Kidney epithelial cell (primary cell): ENCODE data around the gene SCP2. TPM values are rescaled to one million over a fixed set of nuclear protein-coding genes. Genes with fewer than 3 reads are reported as not detected.

ENCODE experiments used
- DNase-seq: peaks from one replicate; pipeline ENCODE4 v3.0.0-alpha.2; 2010; ENCODE audit warnings: low read depth
- H3K27me3 ChIP-seq: 2 replicates; pipeline ENCODE4 v1.6.0; 2011; ENCODE audit warnings: low read length; ENCODE audit not compliant: control insufficient read depth, insufficient read depth
- H3K36me3 ChIP-seq: 2 replicates; pipeline ENCODE4 v1.5.1; 2011; ENCODE audit warnings: low read length; ENCODE audit not compliant: control insufficient read depth, insufficient read depth
- H3K4me3 ChIP-seq: 2 replicates; pipeline ENCODE4 v1.5.1; 2011; ENCODE audit warnings: low read depth, mild to moderate bottlenecking, control low read depth, low read length
- total RNA-seq: library from RNA; depleted of rRNA; stranded (reverse); fragments of >200 nt; gene quantifications from 2 replicates; pipeline ENCODE4 v1.2.3, GENCODE V29; 2015
- TF ChIP-seq, protein P1 (sequence below): IDR thresholded peaks from 2 replicates; pipeline ENCODE4 v1.5.1; 2011; ENCODE audit warnings: mild to moderate bottlenecking, moderate library complexity, low read length, control low read depth, inconsistent platforms; ENCODE audit not compliant: insufficient read depth, poor library complexity, severe bottlenecking

The SCP2 gene
- total RNA-seq, 1 donor from 2014 or later = 63.8 TPM

- no peak for DNase-seq
- TF ChIP-seq, protein P1, sequence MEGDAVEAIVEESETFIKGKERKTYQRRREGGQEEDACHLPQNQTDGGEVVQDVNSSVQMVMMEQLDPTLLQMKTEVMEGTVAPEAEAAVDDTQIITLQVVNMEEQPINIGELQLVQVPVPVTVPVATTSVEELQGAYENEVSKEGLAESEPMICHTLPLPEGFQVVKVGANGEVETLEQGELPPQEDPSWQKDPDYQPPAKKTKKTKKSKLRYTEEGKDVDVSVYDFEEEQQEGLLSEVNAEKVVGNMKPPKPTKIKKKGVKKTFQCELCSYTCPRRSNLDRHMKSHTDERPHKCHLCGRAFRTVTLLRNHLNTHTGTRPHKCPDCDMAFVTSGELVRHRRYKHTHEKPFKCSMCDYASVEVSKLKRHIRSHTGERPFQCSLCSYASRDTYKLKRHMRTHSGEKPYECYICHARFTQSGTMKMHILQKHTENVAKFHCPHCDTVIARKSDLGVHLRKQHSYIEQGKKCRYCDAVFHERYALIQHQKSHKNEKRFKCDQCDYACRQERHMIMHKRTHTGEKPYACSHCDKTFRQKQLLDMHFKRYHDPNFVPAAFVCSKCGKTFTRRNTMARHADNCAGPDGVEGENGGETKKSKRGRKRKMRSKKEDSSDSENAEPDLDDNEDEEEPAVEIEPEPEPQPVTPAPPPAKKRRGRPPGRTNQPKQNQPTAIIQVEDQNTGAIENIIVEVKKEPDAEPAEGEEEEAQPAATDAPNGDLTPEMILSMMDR = no peak
- H3K4me3 ChIP-seq = no peak overlapping the region
- peaks cover 1% of the 10 kb centered on the region for H3K36me3 ChIP-seq
- H3K27me3 ChIP-seq = no peaks in the 10 kb centered on the region
Measured at GRCh38 chr1:52917581-52917980, 9.5 kb upstream of the SCP2 start.

DNA sequence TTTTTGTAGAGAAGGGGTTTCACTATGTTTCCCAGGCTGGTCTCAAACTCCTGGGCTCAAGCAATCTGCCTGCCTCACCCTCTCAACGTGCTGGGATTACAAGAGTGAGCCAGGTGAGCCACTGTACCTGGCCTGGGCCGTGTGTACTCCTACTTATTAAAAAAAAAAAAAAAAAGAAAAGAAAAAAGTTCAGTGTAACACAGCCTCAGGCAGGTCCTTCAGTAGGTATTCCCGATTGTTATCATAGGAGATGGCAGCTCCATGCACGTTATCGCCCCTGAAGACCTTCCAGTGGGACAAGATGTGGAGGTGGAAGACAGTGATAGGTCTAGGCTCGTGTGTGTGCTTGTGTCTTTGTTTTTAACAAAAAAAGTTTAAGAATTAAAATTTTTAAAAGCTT, 8.9 kb upstream of the SCP2 start:
- TF ChIP-seq, protein P1 = no peak
- peaks cover 1% of the 10 kb centered on the region for H3K36me3 ChIP-seq
- no peaks in the 10 kb centered on the region for H3K27me3 ChIP-seq
- no peak for DNase-seq
- no peak overlapping the region for H3K4me3 ChIP-seq

- Histone ChIP-seq H3K27me3 (no peaks in the 10 kb centered on the region), H3K4me3 (no peak overlapping the region), H3K36me3 (peaks cover 1% of the 10 kb centered on the region)
- no peak for DNase-seq
- TF ChIP-seq, protein P1 = no peak
Measured at GRCh38 chr1:52919051-52919722, 7.9 kb upstream of the SCP2 start.

DNA sequence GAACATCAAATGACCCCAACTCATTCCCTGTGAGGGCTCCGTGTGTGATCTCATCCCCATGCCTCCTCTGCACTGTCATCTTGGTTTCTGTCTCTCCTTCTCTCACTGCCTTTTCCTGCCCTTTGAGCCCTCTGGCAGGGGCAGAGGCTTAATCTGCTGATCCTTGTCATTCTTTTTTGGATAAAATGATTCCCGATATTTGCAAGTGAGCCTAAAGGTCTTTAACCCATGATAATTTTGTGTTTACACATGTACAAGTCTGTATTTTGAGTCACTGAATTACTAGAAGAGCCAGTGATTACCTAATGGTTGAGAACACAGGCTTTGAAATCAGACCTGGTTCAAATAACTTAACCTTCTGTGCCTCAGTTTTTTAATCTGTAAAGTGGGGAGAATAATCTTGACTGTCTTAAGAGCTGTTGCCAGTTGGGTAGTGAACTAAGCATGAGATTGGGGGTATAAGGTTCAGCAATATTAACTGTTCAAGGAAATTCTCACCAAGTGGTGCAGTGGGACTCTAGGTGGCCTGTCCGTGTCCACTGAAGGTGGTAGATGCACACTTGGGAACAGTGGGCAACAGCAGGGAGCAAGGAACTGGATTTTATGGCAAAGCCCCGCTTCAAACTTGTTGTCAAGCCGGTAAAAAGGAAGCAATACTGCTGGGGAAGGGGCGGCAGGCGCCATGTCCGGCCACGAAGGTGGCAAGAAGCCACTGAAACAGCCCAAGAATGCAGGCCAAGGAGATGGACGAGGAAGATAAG, 7.2 kb upstream of the SCP2 start:
- no peak for DNase-seq
- H3K4me3 ChIP-seq = no peak overlapping the region
- TF ChIP-seq, protein P1 = no peak

GRCh38 chr1:52920791-52921291, 6.2 kb upstream of the SCP2 start:
- H3K27me3 ChIP-seq = no peaks in the 10 kb centered on the region
- DNase-seq = no peak
- TF ChIP-seq, protein P1 = no peak
- peaks cover 1% of the 10 kb centered on the region for H3K36me3 ChIP-seq
- H3K4me3 ChIP-seq = peak overlapping the region; percentile 56

More for the DNA sequence above, 7.2 kb upstream of the SCP2 start:
- Histone ChIP-seq H3K27me3 (no peaks in the 10 kb centered on the region), H3K36me3 (peaks cover 1% of the 10 kb centered on the region)
